GM12872 (cell line): ENCODE data around the gene ACTRT3.

Experiments used
- CTCF ChIP-seq: IDR thresholded peaks from 3 replicates; pipeline ENCODE4 v1.5.1; 2011; ENCODE audit warnings: low read depth, mild to moderate bottlenecking, low read length, moderate library complexity; ENCODE audit not compliant: insufficient read depth

Gene ACTRT3

GRCh38 chr3:169771497-169772304, 2.3 kb upstream of the ACTRT3 start:
- TF ChIP-seq CTCF, result no peak

- TF ChIP-seq CTCF, result no peak
Observed at GRCh38 chr3:169764882-169765612, 4.3 kb downstream of the ACTRT3 start, which contains the start of gene TERC. TSS of gene TERC (minus strand) at chr3:169765060.

GRCh38 chr3:169764312-169764881, 5.0 kb downstream of the ACTRT3 start:
- no peak for TF ChIP-seq CTCF

GRCh38 chr3:169760479-169760878, 8.9 kb downstream of the ACTRT3 start:
- TF ChIP-seq CTCF, result no peak

- TF ChIP-seq CTCF, result no peak
Observed at GRCh38 chr3:169759256-169759655, 10.1 kb downstream of the ACTRT3 start.

GRCh38 chr3:169758359-169758994, 10.9 kb downstream of the ACTRT3 start:
- no peak for TF ChIP-seq CTCF

- no peak for TF ChIP-seq CTCF
Observed at GRCh38 chr3:169755488-169755887, 13.9 kb downstream of the ACTRT3 start.
